ENCODE data around the gene MBLAC1.

GRCh38 chr7:100080907-100081534, 45.7 kb upstream of the MBLAC1 start:
- no peak for TF ChIP-seq CREB5 (CRISPR knock-in tag; IDR thresholded peaks at IDR 0.05; ENCODE audit: low read depth)
- no peak for TF ChIP-seq ZNF565 (CRISPR knock-in tag; conservative IDR thresholded peaks at IDR 0.05; ENCODE audit: low read depth)
- TF ChIP-seq ZNF8 (CRISPR knock-in tag; IDR thresholded peaks at IDR 0.05): no peak
- no peak for TF ChIP-seq ZFP30 (CRISPR knock-in tag; IDR thresholded peaks at IDR 0.05)
- TF ChIP-seq PATZ1 (CRISPR knock-in tag; IDR thresholded peaks at IDR 0.05; ENCODE audit: borderline replicate concordance): no peak
- TF ChIP-seq OSR1 (CRISPR knock-in tag; IDR thresholded peaks at IDR 0.05): no peak
- TF ChIP-seq CSDC2 (CRISPR knock-in tag; IDR thresholded peaks at IDR 0.05): no peak
- no peak for TF ChIP-seq ZFP3 (CRISPR knock-in tag; IDR thresholded peaks at IDR 0.05)

Measured in SK-N-SH treated with all-trans-retinoic acid at 6 μM for 48 hours (cell line).